ENCODE results near the gene PHF2.

GRCh38 chr9:93679536-93680442 is 103.4 kb downstream of the PHF2 start:
- TF ChIP-seq CTCF (IDR thresholded peaks at IDR 0.05) (no peak), POLR2AphosphoS5 (IDR thresholded peaks at IDR 0.05) (no peak), POLR2A (IDR thresholded peaks at IDR 0.05) (no peak), EP300 (IDR thresholded peaks at IDR 0.05; ENCODE audit: low read depth) (no peak)
